Common myeloid progenitor, CD34-positive (primary cell): ENCODE data around the gene KCND1.

ENCODE experiments used
- CTCF ChIA-PET: fragments of 350-600 bp; sonication (Branson Sonifier 250); formaldehyde crosslinking; loops from one replicate; lab custom pipeline; 2021; ENCODE audit warnings: antibody characterized with exemption; lab: Charles Lee
- POLR2A ChIA-PET: fragments of 350-600 bp; sonication (Branson Sonifier 250); formaldehyde crosslinking; loops from one replicate; lab custom pipeline; 2021; ENCODE audit warnings: antibody characterized with exemption; lab: Charles Lee
- DNase-seq, 3 donors: peaks; one replicate each; pipeline versions ENCODE4 v3.0.0 to v3.0.0-alpha.2; 2013
- H3K27ac ChIP-seq, 2 experiments: 1 replicate in 1 of 2; 2 replicates in 1 of 2; pipeline ENCODE4 v1.7.0; 2013; ENCODE audit warnings: inconsistent platforms in 2 of 2, low read length in 2 of 2, mild to moderate bottlenecking in 2 of 2, low read depth in 1 of 2, moderate library complexity in 1 of 2; ENCODE audit not compliant: severe bottlenecking in 2 of 2, insufficient read depth in 1 of 2, poor library complexity in 1 of 2
- H3K27me3 ChIP-seq, 5 experiments: replicated peaks in 2 of 5; 1 replicate in 3 of 5; 2 replicates in 2 of 5; pipeline versions ENCODE4 v1.6.1 to v1.7.0; 2013; ENCODE audit warnings: low read length in 4 of 5, mild to moderate bottlenecking in 2 of 5, moderate library complexity in 2 of 5, inconsistent platforms in 1 of 5; ENCODE audit not compliant: insufficient read depth in 5 of 5, control insufficient read depth in 4 of 5
- H3K36me3 ChIP-seq, 4 experiments: 1 replicate in 2 of 4; 2 replicates in 2 of 4; pipeline versions ENCODE4 v1.6.1 to v1.7.0; 2013; ENCODE audit warnings: low read length in 3 of 4, control low read depth in 1 of 4, mild to moderate bottlenecking in 1 of 4; ENCODE audit not compliant: control insufficient read depth in 4 of 4, insufficient read depth in 4 of 4
- H3K4me1 ChIP-seq, 4 experiments: 1 replicate in 3 of 4; 2 replicates in 1 of 4; pipeline versions ENCODE4 v1.6.1 to v1.7.1; 2013; ENCODE audit warnings: low read length in 3 of 4, mild to moderate bottlenecking in 3 of 4, control low read depth in 1 of 4, inconsistent platforms in 1 of 4, moderate library complexity in 1 of 4; ENCODE audit not compliant: control insufficient read depth in 4 of 4, insufficient read depth in 4 of 4; ENCODE audit errors: control extremely low read depth in 1 of 4
- H3K4me3 ChIP-seq, 7 experiments: 1 replicate in 4 of 7; 2 replicates in 3 of 7; pipeline versions ENCODE4 v1.5.1 to v1.7.0; 2013; ENCODE audit warnings: mild to moderate bottlenecking in 7 of 7, low read length in 6 of 7, moderate library complexity in 6 of 7, inconsistent platforms in 2 of 7, low read depth in 2 of 7, control low read depth in 1 of 7; ENCODE audit not compliant: insufficient read depth in 4 of 7, control insufficient read depth in 1 of 7; ENCODE audit errors: extremely low read depth in 1 of 7
- H3K9me3 ChIP-seq, 5 experiments: 1 replicate in 4 of 5; 2 replicates in 1 of 5; pipeline versions ENCODE4 v1.6.1 to v1.7.1; 2013; ENCODE audit warnings: low read length in 4 of 5, mild to moderate bottlenecking in 2 of 5, inconsistent platforms in 1 of 5, low read depth in 1 of 5, moderate library complexity in 1 of 5; ENCODE audit not compliant: control insufficient read depth in 4 of 5, insufficient read depth in 2 of 5; ENCODE audit errors: control extremely low read depth in 1 of 5
- WGBS: methylation state at CpG from one replicate; pipeline ENCODE4 v1.1.5; 2013; ENCODE audit not compliant: insufficient coverage; 5-methylcytosine and 5-hydroxymethylcytosine counted together

The KCND1 gene

GRCh38 chrX:48923771-48924170 lies 47.9 kb downstream of the KCND1 start:
- H3K27me3 ChIP-seq, result no peaks in the 10 kb centered on the region
- H3K4me1 ChIP-seq, result peaks cover 12 to 30% (median 25%) of the 10 kb centered on the region in 4 experiments
- H3K4me3 ChIP-seq, result no peak overlapping the region
- H3K9me3 ChIP-seq, result no peaks in the 10 kb centered on the region
- H3K36me3 ChIP-seq, result peaks cover 4 to 43% (median 20%) of the 10 kb centered on the region in 4 experiments
- ChIA-PET CTCF (interaction anchor here (0.6 kb wide), 1 partner anchor 29 kb away, joined by 4 read pairs; no protein-coding TSS in a partner anchor), POLR2A (interaction anchor here (1.0 kb wide), 1 partner anchor 13 kb away, joined by 4 read pairs; no protein-coding TSS in a partner anchor)
- DNase-seq, result no peak
- 96% methylated on average over 13 of the region's 13 CpGs for WGBS
- no peak overlapping the region for H3K27ac ChIP-seq

- Histone ChIP-seq H3K27ac (no peak overlapping the region), H3K36me3 (peaks cover 7 to 35% (median 17%) of the 10 kb centered on the region in 4 experiments), H3K27me3 (no peaks in the 10 kb centered on the region), H3K9me3 (no peaks in the 10 kb centered on the region), H3K4me3 (peak overlapping the region in 2 of 7 experiments; percentile 4 to 93), H3K4me1 (peaks cover 12 to 47% (median 34%) of the 10 kb centered on the region in 4 experiments)
- WGBS, result 77% methylated on average over 3 of the region's 4 CpGs
- ChIA-PET CTCF (interaction anchor here (0.5 to 1.4 kb wide), 3 partner anchors 17 to 54 kb away, joined by 3 to 5 read pairs (median 4); no protein-coding TSS in a partner anchor), POLR2A (interaction anchor here (2.3 kb wide), 1 partner anchor 17 kb away, joined by 13 read pairs; no protein-coding TSS in a partner anchor)
- no peak for DNase-seq
Observed at GRCh38 chrX:48920718-48921104, 50.9 kb downstream of the KCND1 start.

GRCh38 chrX:48919947-48920717 lies 51.5 kb downstream of the KCND1 start:
- peaks cover 12 to 53% (median 37%) of the 10 kb centered on the region in 4 experiments for H3K4me1 ChIP-seq
- H3K27me3 ChIP-seq, result no peaks in the 10 kb centered on the region
- no peaks in the 10 kb centered on the region for H3K9me3 ChIP-seq
- DNase-seq, result peak in 2 of 3 donors; percentile 32 to 33
- H3K27ac ChIP-seq, result peak overlapping the region; percentile 33 to 84
- 53% methylated on average over 5 of the region's 8 CpGs for WGBS
- H3K36me3 ChIP-seq, result peaks cover 7 to 35% (median 17%) of the 10 kb centered on the region in 4 experiments
- ChIA-PET CTCF (interaction anchor here (0.5 to 1.4 kb wide), 3 partner anchors 12 to 53 kb away, joined by 3 to 5 read pairs (median 4); no protein-coding TSS in a partner anchor), POLR2A (interaction anchor here (0.7 to 2.3 kb wide), 2 partner anchors 17 to 26 kb away, joined by 3 to 13 read pairs; no protein-coding TSS in a partner anchor)
- peak overlapping the region in 5 of 7 experiments; percentile 76 to 93 (median 84) for H3K4me3 ChIP-seq

- DNase-seq, result peak in 2 of 3 donors; percentile 44 to 59
- WGBS, result 44% methylated on average over 10 of the region's 15 CpGs
- CTCF ChIA-PET, result interaction anchor here (0.6 to 1.2 kb wide), 2 partner anchors 13 to 28 kb away, joined by 3 read pairs; no protein-coding TSS in a partner anchor
Observed at GRCh38 chrX:48919360-48919841, 52.2 kb downstream of the KCND1 start.

GRCh38 chrX:48918643-48919340 lies 52.9 kb downstream of the KCND1 start, which contains the start of gene PIM2:
PIM2 (minus strand) TSS chrX:48919024; CDS start chrX:48918834, 190 bp downstream.
- Histone ChIP-seq H3K27me3 (no peaks in the 10 kb centered on the region), H3K9me3 (no peaks in the 10 kb centered on the region), H3K27ac (peak within 1 kb of the TSS; percentile 64 to 84), H3K4me1 (peaks cover 12 to 57% (median 38%) of the 10 kb centered on the region in 4 experiments), H3K4me3 (peak within 1 kb of the TSS; percentile 52 to 93 (median 84)), H3K36me3 (peaks cover 6 to 40% (median 19%) of the 10 kb centered on the region in 4 experiments)
- POLR2A ChIA-PET, result interaction anchor here (0.5 to 2.3 kb wide), 3 partner anchors 19 to 354 kb away, joined by 3 to 13 read pairs (median 4); no protein-coding TSS in a partner anchor
- peak; percentile 93 to 98 (median 97) for DNase-seq
- CTCF ChIA-PET, result interaction anchor here (0.6 to 1.2 kb wide), 2 partner anchors 13 to 27 kb away, joined by 3 read pairs; no protein-coding TSS in a partner anchor
- 33% methylated on average over 48 of the region's 55 CpGs for WGBS

More at GRCh38 chrX:48919360-48919841, 52.2 kb downstream of the KCND1 start:
- H3K36me3 ChIP-seq, result peaks cover 7 to 41% (median 19%) of the 10 kb centered on the region in 4 experiments
- H3K9me3 ChIP-seq, result no peaks in the 10 kb centered on the region
- peak overlapping the region; percentile 44 to 93 (median 80) for H3K4me3 ChIP-seq
- peaks cover 12 to 56% (median 37%) of the 10 kb centered on the region in 4 experiments for H3K4me1 ChIP-seq
- H3K27ac ChIP-seq, result peak overlapping the region; percentile 33 to 84
- no peaks in the 10 kb centered on the region for H3K27me3 ChIP-seq
- POLR2A ChIA-PET, result interaction anchor here (0.5 to 2.3 kb wide), 4 partner anchors 18 to 353 kb away, joined by 3 to 13 read pairs (median 4); no protein-coding TSS in a partner anchor

GRCh38 chrX:48918301-48918642 lies 53.4 kb downstream of the KCND1 start:
- WGBS, result 40% methylated on average over 15 of the region's 23 CpGs
- H3K9me3 ChIP-seq, result no peaks in the 10 kb centered on the region
- no peaks in the 10 kb centered on the region for H3K27me3 ChIP-seq
- H3K27ac ChIP-seq, result peak overlapping the region; percentile 64 to 84
- ChIA-PET CTCF (interaction anchor here (1.0 kb wide), 1 partner anchor 28 kb away, joined by 3 read pairs; no protein-coding TSS in a partner anchor), POLR2A (interaction anchor here (2.3 kb wide), 1 partner anchor 19 kb away, joined by 13 read pairs; no protein-coding TSS in a partner anchor)
- peak overlapping the region; percentile 52 to 93 (median 84) for H3K4me3 ChIP-seq
- H3K4me1 ChIP-seq, result peaks cover 12 to 57% (median 38%) of the 10 kb centered on the region in 4 experiments
- DNase-seq, result no peak
- H3K36me3 ChIP-seq, result peaks cover 6 to 40% (median 18%) of the 10 kb centered on the region in 4 experiments
